Measurements from ENCODE around the gene CNTNAP2. TPM values are rescaled to one million over a fixed set of nuclear protein-coding genes. Genes with fewer than 3 reads are reported as not detected.

Gene CNTNAP2
- total RNA-seq, 1 experiment from 2014 or later: 60.0 TPM

GRCh38 chr7:147651601-147652000 is 1535.0 kb downstream of the CNTNAP2 start:
- ChIA-PET POLR2A (ENCODE audit: low non-redundant PET) (no interaction called here), CTCF (no interaction called here)
- no peak for DNase-seq (ENCODE audit: low spot score)
- no peaks in the 10 kb centered on the region for H3K4me1 ChIP-seq (ENCODE audit: insufficient read depth, low read length, poor library complexity, severe bottlenecking)
- no peaks in the 10 kb centered on the region for H3K27me3 ChIP-seq (replicated peaks; ENCODE audit: insufficient read depth, low read depth, low read length, poor library complexity)
- no peak overlapping the region for H3K4me3 ChIP-seq (ENCODE audit: low read depth, low read length, poor library complexity, severe bottlenecking)
- no TSS peak for BruUV-seq (replicated peaks)
- intact Hi-C loops (cut with micrococcal nuclease; ENCODE audit: unreplicated experiment): no loop called here
- H3K27ac ChIP-seq (ENCODE audit: low read depth, low read length, poor library complexity, severe bottlenecking): no peak overlapping the region
- H3K36me3 ChIP-seq (ENCODE audit: insufficient read depth, low read length, poor library complexity, severe bottlenecking): no peaks in the 10 kb centered on the region
- TF ChIP-seq EZH2 (IDR thresholded peaks at IDR 0.05; ENCODE audit: borderline replicate concordance, low read depth, low read length, poor library complexity, severe bottlenecking) (no peak), CTCF (conservative IDR thresholded peaks at IDR 0.05; ENCODE audit: low read depth, low read length) (no peak)
- no peaks in the 10 kb centered on the region for H3K9me3 ChIP-seq (ENCODE audit: low read depth, low read length, poor library complexity, severe bottlenecking)

DNA sequence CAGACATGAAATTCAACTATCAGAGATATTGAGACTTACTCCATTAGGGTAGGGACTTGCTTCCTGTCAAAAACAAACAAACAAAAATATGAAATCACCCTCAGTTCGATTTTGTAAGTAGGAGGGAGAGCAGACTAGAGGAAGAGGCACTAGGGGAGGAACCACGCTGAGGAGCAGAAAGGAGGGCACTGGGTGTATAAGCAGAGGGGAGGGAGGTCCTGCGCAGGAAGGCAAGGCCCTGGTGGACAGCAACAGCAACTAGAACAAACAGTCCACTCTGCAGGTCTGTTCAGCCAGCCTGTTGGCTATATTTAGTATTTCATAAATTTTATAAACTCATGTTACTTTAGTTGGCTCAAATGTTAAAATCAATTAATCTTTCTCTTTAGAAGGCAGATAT is 1536.9 kb downstream of the CNTNAP2 start:
- H3K27me3 ChIP-seq (replicated peaks; ENCODE audit: insufficient read depth, low read depth, low read length, poor library complexity): no peaks in the 10 kb centered on the region
- H3K4me1 ChIP-seq (ENCODE audit: insufficient read depth, low read length, poor library complexity, severe bottlenecking): no peaks in the 10 kb centered on the region
- CTCF ChIA-PET: no interaction called here
- no peak overlapping the region for H3K27ac ChIP-seq (ENCODE audit: low read depth, low read length, poor library complexity, severe bottlenecking)
- POLR2A ChIA-PET (ENCODE audit: low non-redundant PET): no interaction called here
- H3K9me3 ChIP-seq (ENCODE audit: low read depth, low read length, poor library complexity, severe bottlenecking): no peaks in the 10 kb centered on the region
- no peak overlapping the region for H3K4me3 ChIP-seq (ENCODE audit: low read depth, low read length, poor library complexity, severe bottlenecking)
- intact Hi-C loops (cut with micrococcal nuclease; ENCODE audit: unreplicated experiment): no loop called here
- no peak for TF ChIP-seq CTCF (conservative IDR thresholded peaks at IDR 0.05; ENCODE audit: low read depth, low read length)
- no peak for TF ChIP-seq EZH2 (IDR thresholded peaks at IDR 0.05; ENCODE audit: borderline replicate concordance, low read depth, low read length, poor library complexity, severe bottlenecking)
- no peaks in the 10 kb centered on the region for H3K36me3 ChIP-seq (ENCODE audit: insufficient read depth, low read length, poor library complexity, severe bottlenecking)
- no TSS peak for BruUV-seq (replicated peaks)
- DNase-seq (ENCODE audit: low spot score): no peak

DNA sequence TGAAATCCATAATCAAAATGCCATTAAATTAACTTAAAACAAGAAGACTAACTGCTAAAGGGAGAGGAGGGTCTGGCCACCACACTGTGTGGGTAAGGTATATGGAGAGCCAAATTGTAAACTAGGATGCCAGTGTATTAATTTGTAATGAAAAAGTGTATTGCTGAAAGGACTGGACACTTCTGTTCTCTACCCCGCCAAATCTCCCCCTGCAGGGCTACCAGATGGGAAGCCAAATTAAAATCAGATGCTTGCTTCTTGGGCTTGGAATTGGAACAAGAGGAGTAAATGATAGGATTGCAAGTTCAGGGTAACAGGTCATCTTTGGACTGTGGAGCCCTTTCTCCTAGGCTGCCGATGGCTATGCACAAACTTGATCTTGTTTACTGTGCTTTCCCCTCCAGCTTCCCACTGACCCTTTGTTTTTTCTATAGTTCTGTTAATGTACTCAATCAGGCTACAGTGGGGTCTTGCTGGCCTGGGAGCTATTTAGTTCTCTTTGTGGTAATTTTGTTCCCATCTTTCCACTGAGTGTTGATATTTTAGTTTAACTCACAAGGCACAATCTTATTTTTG is 1541.9 kb downstream of the CNTNAP2 start:
- Histone ChIP-seq H3K27ac (ENCODE audit: low read depth, low read length, poor library complexity, severe bottlenecking) (no peak overlapping the region), H3K4me1 (ENCODE audit: insufficient read depth, low read length, poor library complexity, severe bottlenecking) (no peaks in the 10 kb centered on the region), H3K36me3 (ENCODE audit: insufficient read depth, low read length, poor library complexity, severe bottlenecking) (no peaks in the 10 kb centered on the region), H3K27me3 (replicated peaks; ENCODE audit: insufficient read depth, low read depth, low read length, poor library complexity) (no peaks in the 10 kb centered on the region), H3K9me3 (ENCODE audit: low read depth, low read length, poor library complexity, severe bottlenecking) (no peaks in the 10 kb centered on the region), H3K4me3 (ENCODE audit: low read depth, low read length, poor library complexity, severe bottlenecking) (no peak overlapping the region)
- no TSS peak for BruUV-seq (replicated peaks)
- DNase-seq (ENCODE audit: low spot score): no peak
- intact Hi-C loops (cut with micrococcal nuclease; ENCODE audit: unreplicated experiment): no loop called here
- CTCF ChIA-PET: no interaction called here
- POLR2A ChIA-PET (ENCODE audit: low non-redundant PET): no interaction called here
- TF ChIP-seq CTCF (conservative IDR thresholded peaks at IDR 0.05; ENCODE audit: low read depth, low read length) (no peak), EZH2 (IDR thresholded peaks at IDR 0.05; ENCODE audit: borderline replicate concordance, low read depth, low read length, poor library complexity, severe bottlenecking) (no peak)
